Astrocyte (in vitro differentiated cells and primary cell): ENCODE measurements around the gene B3GAT3.

Experiments used
- EZH2 ChIP-seq: IDR thresholded peaks from 2 replicates; pipeline ENCODE4 v1.6.1; 2012; ENCODE audit warnings: mild to moderate bottlenecking, low read length, inconsistent platforms; ENCODE audit not compliant: insufficient read depth
- TF ChIP-seq, protein P1 (sequence below): IDR thresholded peaks from 2 replicates; pipeline ENCODE4 v1.5.1; 2011; ENCODE audit warnings: low read depth, mild to moderate bottlenecking, inconsistent platforms, low read length, moderate library complexity; ENCODE audit not compliant: insufficient read depth

DNA sequence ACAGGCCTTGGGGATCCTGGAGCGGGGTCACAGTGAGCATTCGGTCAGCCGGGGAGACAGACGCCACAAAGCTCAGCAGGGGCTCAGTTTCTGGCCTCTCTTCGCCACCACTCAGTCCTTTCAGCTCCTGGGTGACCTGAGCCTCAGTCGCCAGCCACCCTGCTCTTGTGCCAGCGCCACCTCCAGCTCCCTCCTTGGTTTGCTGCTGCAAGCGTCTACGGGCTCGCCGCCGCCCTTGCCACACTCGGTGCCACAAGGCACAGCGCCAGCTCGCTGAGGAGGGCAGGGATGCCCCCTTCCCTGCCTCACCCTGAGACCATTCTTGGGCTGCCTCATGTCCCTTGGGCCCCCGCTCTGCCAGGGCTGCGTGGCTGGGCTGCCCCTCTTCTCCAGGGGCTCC is 46.6 kb downstream of the B3GAT3 start:
- TF ChIP-seq, protein P1, sequence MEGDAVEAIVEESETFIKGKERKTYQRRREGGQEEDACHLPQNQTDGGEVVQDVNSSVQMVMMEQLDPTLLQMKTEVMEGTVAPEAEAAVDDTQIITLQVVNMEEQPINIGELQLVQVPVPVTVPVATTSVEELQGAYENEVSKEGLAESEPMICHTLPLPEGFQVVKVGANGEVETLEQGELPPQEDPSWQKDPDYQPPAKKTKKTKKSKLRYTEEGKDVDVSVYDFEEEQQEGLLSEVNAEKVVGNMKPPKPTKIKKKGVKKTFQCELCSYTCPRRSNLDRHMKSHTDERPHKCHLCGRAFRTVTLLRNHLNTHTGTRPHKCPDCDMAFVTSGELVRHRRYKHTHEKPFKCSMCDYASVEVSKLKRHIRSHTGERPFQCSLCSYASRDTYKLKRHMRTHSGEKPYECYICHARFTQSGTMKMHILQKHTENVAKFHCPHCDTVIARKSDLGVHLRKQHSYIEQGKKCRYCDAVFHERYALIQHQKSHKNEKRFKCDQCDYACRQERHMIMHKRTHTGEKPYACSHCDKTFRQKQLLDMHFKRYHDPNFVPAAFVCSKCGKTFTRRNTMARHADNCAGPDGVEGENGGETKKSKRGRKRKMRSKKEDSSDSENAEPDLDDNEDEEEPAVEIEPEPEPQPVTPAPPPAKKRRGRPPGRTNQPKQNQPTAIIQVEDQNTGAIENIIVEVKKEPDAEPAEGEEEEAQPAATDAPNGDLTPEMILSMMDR: no peak
- TF ChIP-seq EZH2: no peak
